HG02852 (cell line): ENCODE data around the gene CDC14C.

ENCODE experiments used
- ATAC-seq: cut with Tn5 transposase; IDR thresholded peaks from one replicate; pipeline ENCODE4 v1.9.1; 2021; ENCODE audit warnings: mild to moderate bottlenecking, moderate library complexity; ENCODE audit not compliant: unreplicated experiment

Gene CDC14C

GRCh38 chr7:48971173-48971572, 46.8 kb downstream of the CDC14C start:
- no peak for ATAC-seq

DNA sequence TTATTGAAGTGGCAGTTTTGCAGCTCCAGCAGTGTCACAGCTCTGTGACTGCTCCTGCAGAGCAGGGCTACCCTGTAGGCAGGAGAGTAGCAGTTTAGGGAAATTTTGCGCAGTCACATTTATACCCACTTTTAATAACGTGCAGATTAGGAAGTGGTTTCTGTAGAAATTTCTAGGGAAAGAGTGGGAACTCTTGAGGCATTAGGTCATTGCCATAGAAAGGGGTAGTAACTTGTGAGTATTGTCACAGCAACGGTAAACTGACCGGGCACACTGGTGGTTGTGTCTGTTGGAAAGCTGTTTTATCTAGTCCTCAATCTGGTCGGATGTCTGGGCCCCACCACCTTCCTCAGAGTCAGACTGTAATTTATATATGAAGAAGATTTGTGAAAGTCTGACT, 51.9 kb downstream of the CDC14C start:
- no peak for ATAC-seq

GRCh38 chr7:48976850-48977249, 52.5 kb downstream of the CDC14C start:
- ATAC-seq: no peak
